Keratinocyte (primary cell): ENCODE results near the gene MYO16. TPM values are rescaled to one million over a fixed set of nuclear protein-coding genes. Genes with fewer than 3 reads are reported as not detected.

Experiments used
- DNase-seq: peaks from one replicate; pipeline ENCODE4 v3.0.0-alpha.2; 2011; ENCODE audit warnings: low read depth, missing footprints, low spot score
- FAIRE-seq: peaks from 2 replicates; lab custom pipeline; 2011; peaks lifted over from hg19 to GRCh38; lab: Jason Lieb, UNC
- H2AFZ ChIP-seq: 2 replicates; pipeline ENCODE4 v1.6.0; 2012; ENCODE audit warnings: low read length, control low read depth, inconsistent platforms; ENCODE audit not compliant: control insufficient read depth
- H3K27ac ChIP-seq: 2 replicates; pipeline ENCODE4 v1.5.1; 2011; ENCODE audit warnings: low read length; ENCODE audit not compliant: control insufficient read depth, insufficient read depth
- H3K27me3 ChIP-seq: 3 replicates; pipeline ENCODE4 v1.6.0; 2011; ENCODE audit warnings: low read length; ENCODE audit not compliant: control insufficient read depth, insufficient read depth; ENCODE audit errors: extremely low read depth
- H3K36me3 ChIP-seq, 2 experiments: 2 replicates in 1 of 2; 3 replicates in 1 of 2; pipeline ENCODE4 v1.5.1; 2011; ENCODE audit warnings: low read length in 2 of 2, mild to moderate bottlenecking in 1 of 2; ENCODE audit not compliant: control insufficient read depth in 2 of 2, insufficient read depth in 2 of 2; ENCODE audit errors: extremely low read depth in 1 of 2
- H3K4me1 ChIP-seq: 3 replicates; pipeline ENCODE4 v1.5.1; 2011; ENCODE audit warnings: low read length; ENCODE audit not compliant: control insufficient read depth, insufficient read depth; ENCODE audit errors: extremely low read depth
- H3K4me2 ChIP-seq: 3 replicates; pipeline ENCODE4 v1.6.0; 2011; ENCODE audit warnings: low read depth, low read length; ENCODE audit not compliant: control insufficient read depth, insufficient read depth; ENCODE audit errors: extremely low read depth
- H3K4me3 ChIP-seq, 3 experiments: fragments of 200-600 bp in 1 of 3; sonication (generic) in 1 of 3; 2 replicates in 2 of 3; 3 replicates in 1 of 3; pipeline ENCODE4 v1.5.1; 2011 to 2016; ENCODE audit warnings: low read length in 3 of 3, mild to moderate bottlenecking in 3 of 3, control low read depth in 2 of 3, inconsistent platforms in 1 of 3, low read depth in 1 of 3, mixed read lengths in 1 of 3, mixed run types in 1 of 3, moderate library complexity in 1 of 3; ENCODE audit not compliant: control insufficient read depth in 2 of 3, insufficient read depth in 2 of 3; ENCODE audit errors: extremely low read depth in 1 of 3
- H3K79me2 ChIP-seq: 2 replicates; pipeline ENCODE4 v1.6.0; 2012; ENCODE audit warnings: low read length; ENCODE audit not compliant: control insufficient read depth, insufficient read depth
- H3K9ac ChIP-seq: 3 replicates; pipeline ENCODE4 v1.6.0; 2011; ENCODE audit warnings: low read length; ENCODE audit not compliant: control insufficient read depth, insufficient read depth; ENCODE audit errors: extremely low read depth
- H3K9me1 ChIP-seq: 3 replicates; pipeline ENCODE4 v1.6.0; 2011; ENCODE audit warnings: low read length; ENCODE audit not compliant: control insufficient read depth, insufficient read depth; ENCODE audit errors: extremely low read depth
- H3K9me3 ChIP-seq: 2 replicates; pipeline ENCODE4 v1.5.1; 2012; ENCODE audit warnings: low read depth, low read length; ENCODE audit not compliant: control insufficient read depth
- H4K20me1 ChIP-seq: 3 replicates; pipeline ENCODE4 v1.6.0; 2011; ENCODE audit warnings: low read length; ENCODE audit not compliant: control insufficient read depth, insufficient read depth; ENCODE audit errors: extremely low read depth
- CTCF ChIP-seq, 3 experiments: IDR thresholded peaks in 1 of 3; conservative IDR thresholded peaks in 1 of 3; optimal IDR thresholded peaks in 1 of 3; 2 replicates in 2 of 3; 3 replicates in 1 of 3; pipeline versions ENCODE3 to v1.5.1; 2011; ENCODE audit warnings: low read length in 3 of 3, mild to moderate bottlenecking in 3 of 3, moderate library complexity in 2 of 3, control low read depth in 1 of 3, inconsistent platforms in 1 of 3; ENCODE audit not compliant: insufficient read depth in 2 of 3; ENCODE audit errors: extremely low read depth in 1 of 3
- EZH2 ChIP-seq: IDR thresholded peaks from one replicate; pipeline ENCODE4 v1.6.1; 2012; ENCODE audit warnings: inconsistent platforms, mild to moderate bottlenecking, low read length, moderate library complexity
- dilution Hi-C: fragments of 300-500 bp; cut with MboI; formaldehyde crosslinking; loops from one replicate; pipeline ENCODE4 v1.7.0; 2020; ENCODE audit warnings: low sequenced_read_pairs; ENCODE audit not compliant: extremely low pct_ligation_motif_present
- polyA plus RNA-seq, 5 experiments: library from polyadenylated mRNA; depleted of rRNA in 3 of 5; stranded (reverse) in 3 of 5; stranded (forward) in 1 of 5; unstranded in 1 of 5; fragments of >200 nt; gene quantifications; 1 replicate in 1 of 5; 2 replicates in 3 of 5; 3 replicates in 1 of 5; pipeline versions ENCODE4 v1.2.1 to v1.2.3, GENCODE V29; 2011 to 2012; ENCODE audit warnings: missing spikeins in 2 of 5, low read depth in 1 of 5, low replicate concordance in 1 of 5

The MYO16 gene
- polyA plus RNA-seq, 1 donor (not counting 4 experiments of a cell fraction or from before 2014, with no cell fraction given) = 0.08 TPM

- Histone ChIP-seq H3K79me2 (no peaks in the 10 kb centered on the region), H4K20me1 (no peaks in the 10 kb centered on the region), H3K27me3 (no peaks in the 10 kb centered on the region), H3K9me3 (no peaks in the 10 kb centered on the region), H3K4me3 (no peak overlapping the region), H3K4me1 (no peaks in the 10 kb centered on the region), H3K27ac (no peak overlapping the region), H2AFZ (no peak overlapping the region), H3K9ac (no peak overlapping the region), H3K4me2 (no peak overlapping the region), H3K36me3 (no peaks in the 10 kb centered on the region), H3K9me1 (no peaks in the 10 kb centered on the region)
- dilution Hi-C loops = no loop called here
- no peak for FAIRE-seq
- TF ChIP-seq CTCF (optimal IDR thresholded peaks at IDR 0.05 in 1 of 3, IDR thresholded peaks at IDR 0.05 in 1 of 3, conservative IDR thresholded peaks at IDR 0.05 in 1 of 3; ENCODE audit: extremely low read depth in 1 of 3, insufficient read depth in 2 of 3, low read length in 3 of 3) = no peak
- TF ChIP-seq EZH2 = no peak
- DNase-seq = no peak
Measured at GRCh38 chr13:108878732-108879131, 249.3 kb downstream of the MYO16 start.

- no peaks in the 10 kb centered on the region for H3K9me3 ChIP-seq
- TF ChIP-seq EZH2 = no peak
- no peak for TF ChIP-seq CTCF (optimal IDR thresholded peaks at IDR 0.05 in 1 of 3, IDR thresholded peaks at IDR 0.05 in 1 of 3, conservative IDR thresholded peaks at IDR 0.05 in 1 of 3; ENCODE audit: extremely low read depth in 1 of 3, insufficient read depth in 2 of 3, low read length in 3 of 3)
- H3K27me3 ChIP-seq = no peaks in the 10 kb centered on the region
- H3K4me1 ChIP-seq = no peaks in the 10 kb centered on the region
- H3K27ac ChIP-seq = no peak overlapping the region
- H3K9me1 ChIP-seq = no peaks in the 10 kb centered on the region
- FAIRE-seq (no peak), DNase-seq (no peak)
- no peak overlapping the region for H3K9ac ChIP-seq
- H3K4me3 ChIP-seq = no peak overlapping the region
- no peaks in the 10 kb centered on the region for H3K36me3 ChIP-seq
- H4K20me1 ChIP-seq = no peaks in the 10 kb centered on the region
- dilution Hi-C loops = no loop called here
- no peak overlapping the region for H3K4me2 ChIP-seq
- H3K79me2 ChIP-seq = no peaks in the 10 kb centered on the region
- H2AFZ ChIP-seq = no peak overlapping the region
Measured at GRCh38 chr13:108889324-108889984, 260.0 kb downstream of the MYO16 start.
